Measurements from ENCODE around the gene ANKZF1. TPM values are rescaled to one million over a fixed set of nuclear protein-coding genes. Genes with fewer than 3 reads are reported as not detected.

ANKZF1 gene
- total and polyA plus RNA-seq, 2 of the 8 experiments (the other 6 are each of a cell fraction or from before 2014, with no cell fraction given), result 32.5 to 50.1 TPM

- TF ChIP-seq RFX5 (IDR thresholded peaks at IDR 0.05; ENCODE audit: borderline replicate concordance, low read depth, low read length) (no peak), BCL11A (IDR thresholded peaks at IDR 0.05; ENCODE audit: low read depth in 2 of 2, low read length in 2 of 2) (no peak), CHD2 (IDR thresholded peaks at IDR 0.05; ENCODE audit: low read length) (no peak)
Measured at GRCh38 chr2:219270055-219270372, 40.4 kb downstream of the ANKZF1 start (continued).
